ENCODE measurements around the gene GRM7.

- TF ChIP-seq CTCF (IDR thresholded peaks at IDR 0.05) (no peak), POLR2A (IDR thresholded peaks at IDR 0.05) (no peak)
Measured at GRCh38 chr3:7444886-7445285, 584.0 kb downstream of the GRM7 start.
